K562 (cell line): ENCODE data around the gene UCHL5. TPM values are rescaled to one million over a fixed set of nuclear protein-coding genes. Genes with fewer than 3 reads are reported as not detected.
A peak's percentile ranks its signal among the peaks of the same experiment; 100 is the strongest.

Experiments used
- ATAC-seq: fragments of 200-7000 bp; cut with Tn5 transposase; 3 replicates; pipeline ENCODE4 v1.9.1; 2020; ENCODE audit warnings: moderate library complexity
- BruUV-seq: library from RNA; stranded (reverse); fragments of 400-500 nt; replicated peaks from 2 replicates; lab custom pipeline; 2021; lab: Mats Ljungman, UMichigan
- CTCF ChIA-PET: fragments of 300-600 bp; formaldehyde crosslinking; extraction: SDS; loops from one replicate; lab custom pipeline; 2021; ENCODE audit warnings: low intra/inter-chr PET ratio; lab: Yijun Ruan, JAX
- POLR2A ChIA-PET: fragments of 300-600, 350-650 bp; sonication (Branson Sonifier 250); formaldehyde crosslinking; extraction: SDS; loops from one replicate; lab custom pipeline; 2021; ENCODE audit warnings: antibody characterized with exemption, inconsistent platforms; lab: Yijun Ruan, JAX
- DNase-seq, 4 experiments: peaks; one replicate each; pipeline versions ENCODE4 v3.0.0 to v3.0.0-alpha.2; 2011 to 2018; ENCODE audit warnings: low spot score in 3 of 4, mixed read lengths in 3 of 4; ENCODE audit errors: extremely low read depth in 1 of 4
- FAIRE-seq: peaks from 2 replicates; lab custom pipeline; 2011; peaks lifted over from hg19 to GRCh38; lab: Jason Lieb, UNC
- H2AFZ ChIP-seq: 2 replicates; pipeline ENCODE4 v1.6.0; 2011; ENCODE audit warnings: low read depth, low read length, control low read depth, inconsistent platforms
- H3K27ac ChIP-seq: fragments of 200-600 bp; 3 replicates; pipeline ENCODE4 v1.8.0; 2011; ENCODE audit warnings: low read depth, mild to moderate bottlenecking, control low read depth, inconsistent platforms, low read length, moderate library complexity, mixed read lengths; ENCODE audit errors: extremely low read depth
- H3K27me3 ChIP-seq, 2 experiments: fragments of 300-600 bp in 1 of 2; 2 replicates in 1 of 2; 3 replicates in 1 of 2; pipeline versions ENCODE4 v1.6.0 to v1.8.0; 2011; ENCODE audit warnings: inconsistent platforms in 2 of 2, low read length in 2 of 2, mild to moderate bottlenecking in 1 of 2, mixed read lengths in 1 of 2, moderate library complexity in 1 of 2; ENCODE audit not compliant: control insufficient read depth in 2 of 2, insufficient read depth in 2 of 2
- H3K36me3 ChIP-seq: fragments of 300-600 bp; 3 replicates; pipeline ENCODE4 v1.8.0; 2011; ENCODE audit warnings: mild to moderate bottlenecking, low read length, inconsistent platforms; ENCODE audit not compliant: control insufficient read depth, insufficient read depth
- H3K4me1 ChIP-seq, 2 experiments: fragments of 200-600 bp in 1 of 2; replicated peaks in 1 of 2; 2 replicates in 1 of 2; 3 replicates in 1 of 2; pipeline versions ENCODE4 v1.5.1 to v1.8.0; 2011; ENCODE audit warnings: inconsistent platforms in 2 of 2, low read length in 2 of 2, mild to moderate bottlenecking in 1 of 2, mixed read lengths in 1 of 2, moderate library complexity in 1 of 2; ENCODE audit not compliant: control insufficient read depth in 2 of 2, insufficient read depth in 2 of 2
- H3K4me2 ChIP-seq: 2 replicates; pipeline ENCODE4 v1.6.1; 2011; ENCODE audit warnings: low read length, control low read depth, inconsistent platforms, mixed read lengths; ENCODE audit not compliant: insufficient read depth
- H3K4me3 ChIP-seq: fragments of 200-600 bp; sonication (generic), shearing (Covaris generic); 2 replicates; pipeline ENCODE4 v1.5.1; 2016; ENCODE audit warnings: control low read depth, inconsistent platforms
- H3K79me2 ChIP-seq: fragments of 200-600 bp; 3 replicates; pipeline ENCODE4 v1.8.0; 2011; ENCODE audit warnings: low read length, inconsistent platforms; ENCODE audit not compliant: control insufficient read depth, insufficient read depth
- H3K9ac ChIP-seq, 2 experiments: 2 replicates each; pipeline versions ENCODE4 v1.6.0 to v1.6.1; 2011; ENCODE audit warnings: low read depth in 2 of 2, low read length in 2 of 2, control low read depth in 1 of 2, inconsistent platforms in 1 of 2, mild to moderate bottlenecking in 1 of 2, mixed read lengths in 1 of 2; ENCODE audit not compliant: insufficient read depth in 1 of 2
- H3K9me1 ChIP-seq: one replicate; pipeline ENCODE4 v1.6.0; 2011; ENCODE audit warnings: inconsistent platforms, mild to moderate bottlenecking, low read length, moderate library complexity; ENCODE audit not compliant: control insufficient read depth, insufficient read depth
- H3K9me3 ChIP-seq: replicated peaks from 2 replicates; pipeline ENCODE4 v1.5.1; 2011; ENCODE audit warnings: low read depth, low read length, inconsistent platforms; ENCODE audit not compliant: control insufficient read depth, insufficient read depth
- H4K20me1 ChIP-seq: replicated peaks from 2 replicates; pipeline ENCODE4 v1.6.1; 2011; ENCODE audit warnings: low read length, inconsistent platforms, mixed read lengths; ENCODE audit not compliant: control insufficient read depth, insufficient read depth
- CHD1 ChIP-seq: fragments of 200-600 bp; sonication (generic); IDR thresholded peaks from one replicate; pipeline ENCODE4 v1.6.1; 2012; ENCODE audit warnings: mild to moderate bottlenecking, moderate library complexity, low read length, inconsistent platforms
- WGBS: fragments of 100-300 bp; shearing (Covaris generic); methylation state at CpG from one replicate; pipeline ENCODE4 v1.1.6; 2016; ENCODE audit warnings: low coverage, mixed read lengths; ENCODE audit not compliant: insufficient coverage; ENCODE audit errors: missing lambda C conversion rate; 5-methylcytosine and 5-hydroxymethylcytosine counted together
- in situ Hi-C: fragments of 300-500 bp; cut with MboI; formaldehyde crosslinking; loops from 4 replicates; pipeline ENCODE4 v1.15.0; 2018; ENCODE audit warnings: inconsistent platforms, mixed read lengths
- intact Hi-C: fragments of 100-400 bp; cut with micrococcal nuclease; formaldehyde crosslinking; loops from 2 replicates; pipeline ENCODE4 v1.14.2; 2022
- polyA plus RNA-seq, 8 experiments: library from polyadenylated mRNA; depleted of rRNA in 4 of 8; stranded (reverse) in 5 of 8; unstranded in 3 of 8; fragments of >200 nt; fragmentation: Nextera tagmentation in 2 of 8; fragmentation: Illumina TruSeq in 1 of 8; extraction: Ambion mirVana in 2 of 8; extraction: Trizol in 1 of 8; gene quantifications; 2 replicates each; pipeline versions ENCODE4 v1.2.1 to v1.2.3, GENCODE V29; 2011 to 2014; ENCODE audit warnings: inconsistent platforms in 1 of 8, missing spikeins in 1 of 8
- total RNA-seq, 7 experiments: library from RNA; depleted of rRNA in 6 of 7; stranded (reverse); fragments of >200 nt in 6 of 7; fragmentation: Illumina TruSeq in 2 of 7; extraction: Trizol in 2 of 7; gene quantifications; 2 replicates each; pipeline versions ENCODE4 v1.2.1 to v1.2.3, GENCODE V29; 2011 to 2021; ENCODE audit warnings: low replicate concordance in 1 of 7
- TF ChIP-seq, protein P1 (sequence below): fragments of 450-650 bp; IDR thresholded peaks from 2 replicates; pipeline ENCODE4 v1.6.1; 2017; ENCODE audit warnings: antibody characterized with exemption, mild to moderate bottlenecking
- TF ChIP-seq, protein P2 (sequence below): fragments of 200-600 bp; sonication (generic); IDR thresholded peaks from one replicate; pipeline ENCODE4 v1.6.1; 2012; ENCODE audit warnings: mild to moderate bottlenecking, low read depth, low read length, inconsistent platforms

Gene UCHL5
- total and polyA plus RNA-seq, 9 of the 15 experiments (the other 6 are each of a cell fraction or from before 2014, with no cell fraction given): 61.0 to 206 (median 122) TPM

DNA sequence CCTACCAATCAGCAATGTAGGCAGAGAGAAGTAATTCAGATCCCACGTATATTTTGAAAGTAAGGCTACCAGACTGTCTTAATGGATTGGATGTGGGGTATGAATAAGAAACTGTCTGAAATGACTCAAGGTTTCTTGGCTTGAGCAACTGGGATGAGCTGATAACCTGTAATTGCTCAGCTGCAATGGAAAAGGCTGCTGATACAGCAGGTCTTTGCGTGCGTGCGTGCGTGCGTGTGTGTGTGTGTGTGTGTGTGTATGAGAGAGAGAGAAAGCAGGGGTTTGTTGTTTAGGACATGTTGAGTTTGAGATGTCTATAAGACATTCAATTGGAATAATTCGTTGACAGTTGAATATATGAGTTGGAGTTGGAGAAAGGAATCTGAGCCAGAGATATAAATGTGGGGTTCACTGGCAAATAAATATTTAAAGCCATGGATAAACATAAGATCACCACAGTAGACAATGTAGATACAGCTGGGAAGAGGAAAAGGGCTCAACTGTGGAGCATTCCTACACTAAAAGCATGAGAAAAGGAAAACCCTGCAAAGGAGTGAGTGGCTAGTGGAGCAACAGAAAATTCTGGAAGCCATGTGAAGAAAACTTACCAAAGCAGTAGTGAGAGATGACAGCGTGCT lies 72.9 kb downstream of the UCHL5 start:
- FAIRE-seq: peak; percentile 88
- peak overlapping the region; percentile 47 for H3K4me2 ChIP-seq
- H3K4me3 ChIP-seq: no peak overlapping the region
- ChIA-PET POLR2A (interaction anchor here (2.6 kb wide), 1 partner anchor 9 kb away, joined by 20 read pairs; no protein-coding TSS in a partner anchor), CTCF (no interaction called here)
- peak overlapping the region; percentile 45; the same call in 2 of the 3 replicates for H3K27ac ChIP-seq
- peak; percentile 90 for ATAC-seq
- H3K9ac ChIP-seq: peak overlapping the region in 1 of 2 experiments; percentile 6; a peak in 2 of 4 replicates
- peaks cover 3% of the 10 kb centered on the region for H3K9me1 ChIP-seq
- in situ Hi-C loops: no loop called here
- no peaks in the 10 kb centered on the region for H3K9me3 ChIP-seq
- peaks cover 11 to 26% of the 10 kb centered on the region in 2 experiments; a peak in 3 of 5 replicates for H3K4me1 ChIP-seq
- WGBS: 14% methylated on average over 8 of the region's 8 CpGs
- intact Hi-C loops: no loop called here
- no TSS peak for BruUV-seq
- no peaks in the 10 kb centered on the region for H3K27me3 ChIP-seq
- no peaks in the 10 kb centered on the region for H4K20me1 ChIP-seq
- peak; percentile 57 to 90 (median 76) for DNase-seq
- no peak overlapping the region for H2AFZ ChIP-seq
- H3K79me2 ChIP-seq: no peaks in the 10 kb centered on the region
- H3K36me3 ChIP-seq: peaks cover 14% of the 10 kb centered on the region
- TF ChIP-seq, protein P1, sequence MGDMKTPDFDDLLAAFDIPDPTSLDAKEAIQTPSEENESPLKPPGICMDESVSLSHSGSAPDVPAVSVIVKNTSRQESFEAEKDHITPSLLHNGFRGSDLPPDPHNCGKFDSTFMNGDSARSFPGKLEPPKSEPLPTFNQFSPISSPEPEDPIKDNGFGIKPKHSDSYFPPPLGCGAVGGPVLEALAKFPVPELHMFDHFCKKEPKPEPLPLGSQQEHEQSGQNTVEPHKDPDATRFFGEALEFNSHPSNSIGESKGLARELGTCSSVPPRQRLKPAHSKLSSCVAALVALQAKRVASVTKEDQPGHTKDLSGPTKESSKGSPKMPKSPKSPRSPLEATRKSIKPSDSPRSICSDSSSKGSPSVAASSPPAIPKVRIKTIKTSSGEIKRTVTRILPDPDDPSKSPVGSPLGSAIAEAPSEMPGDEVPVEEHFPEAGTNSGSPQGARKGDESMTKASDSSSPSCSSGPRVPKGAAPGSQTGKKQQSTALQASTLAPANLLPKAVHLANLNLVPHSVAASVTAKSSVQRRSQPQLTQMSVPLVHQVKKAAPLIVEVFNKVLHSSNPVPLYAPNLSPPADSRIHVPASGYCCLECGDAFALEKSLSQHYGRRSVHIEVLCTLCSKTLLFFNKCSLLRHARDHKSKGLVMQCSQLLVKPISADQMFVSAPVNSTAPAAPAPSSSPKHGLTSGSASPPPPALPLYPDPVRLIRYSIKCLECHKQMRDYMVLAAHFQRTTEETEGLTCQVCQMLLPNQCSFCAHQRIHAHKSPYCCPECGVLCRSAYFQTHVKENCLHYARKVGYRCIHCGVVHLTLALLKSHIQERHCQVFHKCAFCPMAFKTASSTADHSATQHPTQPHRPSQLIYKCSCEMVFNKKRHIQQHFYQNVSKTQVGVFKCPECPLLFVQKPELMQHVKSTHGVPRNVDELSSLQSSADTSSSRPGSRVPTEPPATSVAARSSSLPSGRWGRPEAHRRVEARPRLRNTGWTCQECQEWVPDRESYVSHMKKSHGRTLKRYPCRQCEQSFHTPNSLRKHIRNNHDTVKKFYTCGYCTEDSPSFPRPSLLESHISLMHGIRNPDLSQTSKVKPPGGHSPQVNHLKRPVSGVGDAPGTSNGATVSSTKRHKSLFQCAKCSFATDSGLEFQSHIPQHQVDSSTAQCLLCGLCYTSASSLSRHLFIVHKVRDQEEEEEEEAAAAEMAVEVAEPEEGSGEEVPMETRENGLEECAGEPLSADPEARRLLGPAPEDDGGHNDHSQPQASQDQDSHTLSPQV: peak; percentile 39; the same call in 1 of the 2 replicates
- TF ChIP-seq, protein P2, sequence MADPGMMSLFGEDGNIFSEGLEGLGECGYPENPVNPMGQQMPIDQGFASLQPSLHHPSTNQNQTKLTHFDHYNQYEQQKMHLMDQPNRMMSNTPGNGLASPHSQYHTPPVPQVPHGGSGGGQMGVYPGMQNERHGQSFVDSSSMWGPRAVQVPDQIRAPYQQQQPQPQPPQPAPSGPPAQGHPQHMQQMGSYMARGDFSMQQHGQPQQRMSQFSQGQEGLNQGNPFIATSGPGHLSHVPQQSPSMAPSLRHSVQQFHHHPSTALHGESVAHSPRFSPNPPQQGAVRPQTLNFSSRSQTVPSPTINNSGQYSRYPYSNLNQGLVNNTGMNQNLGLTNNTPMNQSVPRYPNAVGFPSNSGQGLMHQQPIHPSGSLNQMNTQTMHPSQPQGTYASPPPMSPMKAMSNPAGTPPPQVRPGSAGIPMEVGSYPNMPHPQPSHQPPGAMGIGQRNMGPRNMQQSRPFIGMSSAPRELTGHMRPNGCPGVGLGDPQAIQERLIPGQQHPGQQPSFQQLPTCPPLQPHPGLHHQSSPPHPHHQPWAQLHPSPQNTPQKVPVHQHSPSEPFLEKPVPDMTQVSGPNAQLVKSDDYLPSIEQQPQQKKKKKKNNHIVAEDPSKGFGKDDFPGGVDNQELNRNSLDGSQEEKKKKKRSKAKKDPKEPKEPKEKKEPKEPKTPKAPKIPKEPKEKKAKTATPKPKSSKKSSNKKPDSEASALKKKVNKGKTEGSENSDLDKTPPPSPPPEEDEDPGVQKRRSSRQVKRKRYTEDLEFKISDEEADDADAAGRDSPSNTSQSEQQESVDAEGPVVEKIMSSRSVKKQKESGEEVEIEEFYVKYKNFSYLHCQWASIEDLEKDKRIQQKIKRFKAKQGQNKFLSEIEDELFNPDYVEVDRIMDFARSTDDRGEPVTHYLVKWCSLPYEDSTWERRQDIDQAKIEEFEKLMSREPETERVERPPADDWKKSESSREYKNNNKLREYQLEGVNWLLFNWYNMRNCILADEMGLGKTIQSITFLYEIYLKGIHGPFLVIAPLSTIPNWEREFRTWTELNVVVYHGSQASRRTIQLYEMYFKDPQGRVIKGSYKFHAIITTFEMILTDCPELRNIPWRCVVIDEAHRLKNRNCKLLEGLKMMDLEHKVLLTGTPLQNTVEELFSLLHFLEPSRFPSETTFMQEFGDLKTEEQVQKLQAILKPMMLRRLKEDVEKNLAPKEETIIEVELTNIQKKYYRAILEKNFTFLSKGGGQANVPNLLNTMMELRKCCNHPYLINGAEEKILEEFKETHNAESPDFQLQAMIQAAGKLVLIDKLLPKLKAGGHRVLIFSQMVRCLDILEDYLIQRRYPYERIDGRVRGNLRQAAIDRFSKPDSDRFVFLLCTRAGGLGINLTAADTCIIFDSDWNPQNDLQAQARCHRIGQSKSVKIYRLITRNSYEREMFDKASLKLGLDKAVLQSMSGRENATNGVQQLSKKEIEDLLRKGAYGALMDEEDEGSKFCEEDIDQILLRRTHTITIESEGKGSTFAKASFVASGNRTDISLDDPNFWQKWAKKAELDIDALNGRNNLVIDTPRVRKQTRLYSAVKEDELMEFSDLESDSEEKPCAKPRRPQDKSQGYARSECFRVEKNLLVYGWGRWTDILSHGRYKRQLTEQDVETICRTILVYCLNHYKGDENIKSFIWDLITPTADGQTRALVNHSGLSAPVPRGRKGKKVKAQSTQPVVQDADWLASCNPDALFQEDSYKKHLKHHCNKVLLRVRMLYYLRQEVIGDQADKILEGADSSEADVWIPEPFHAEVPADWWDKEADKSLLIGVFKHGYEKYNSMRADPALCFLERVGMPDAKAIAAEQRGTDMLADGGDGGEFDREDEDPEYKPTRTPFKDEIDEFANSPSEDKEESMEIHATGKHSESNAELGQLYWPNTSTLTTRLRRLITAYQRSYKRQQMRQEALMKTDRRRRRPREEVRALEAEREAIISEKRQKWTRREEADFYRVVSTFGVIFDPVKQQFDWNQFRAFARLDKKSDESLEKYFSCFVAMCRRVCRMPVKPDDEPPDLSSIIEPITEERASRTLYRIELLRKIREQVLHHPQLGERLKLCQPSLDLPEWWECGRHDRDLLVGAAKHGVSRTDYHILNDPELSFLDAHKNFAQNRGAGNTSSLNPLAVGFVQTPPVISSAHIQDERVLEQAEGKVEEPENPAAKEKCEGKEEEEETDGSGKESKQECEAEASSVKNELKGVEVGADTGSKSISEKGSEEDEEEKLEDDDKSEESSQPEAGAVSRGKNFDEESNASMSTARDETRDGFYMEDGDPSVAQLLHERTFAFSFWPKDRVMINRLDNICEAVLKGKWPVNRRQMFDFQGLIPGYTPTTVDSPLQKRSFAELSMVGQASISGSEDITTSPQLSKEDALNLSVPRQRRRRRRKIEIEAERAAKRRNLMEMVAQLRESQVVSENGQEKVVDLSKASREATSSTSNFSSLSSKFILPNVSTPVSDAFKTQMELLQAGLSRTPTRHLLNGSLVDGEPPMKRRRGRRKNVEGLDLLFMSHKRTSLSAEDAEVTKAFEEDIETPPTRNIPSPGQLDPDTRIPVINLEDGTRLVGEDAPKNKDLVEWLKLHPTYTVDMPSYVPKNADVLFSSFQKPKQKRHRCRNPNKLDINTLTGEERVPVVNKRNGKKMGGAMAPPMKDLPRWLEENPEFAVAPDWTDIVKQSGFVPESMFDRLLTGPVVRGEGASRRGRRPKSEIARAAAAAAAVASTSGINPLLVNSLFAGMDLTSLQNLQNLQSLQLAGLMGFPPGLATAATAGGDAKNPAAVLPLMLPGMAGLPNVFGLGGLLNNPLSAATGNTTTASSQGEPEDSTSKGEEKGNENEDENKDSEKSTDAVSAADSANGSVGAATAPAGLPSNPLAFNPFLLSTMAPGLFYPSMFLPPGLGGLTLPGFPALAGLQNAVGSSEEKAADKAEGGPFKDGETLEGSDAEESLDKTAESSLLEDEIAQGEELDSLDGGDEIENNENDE: no peak
- no peak for TF ChIP-seq CHD1
